C4-2B (cell line): ENCODE measurements around the gene PRKAR2A.

Source experiments
- ZFX ChIP-seq: fragments of 450-650 bp; IDR thresholded peaks from 2 replicates; pipeline ENCODE4 v1.6.1; 2017
- TF ChIP-seq, protein P1 (sequence below): fragments of 450-650 bp; conservative IDR thresholded peaks from 2 replicates; pipeline ENCODE4 v1.5.1; 2017; ENCODE audit warnings: mild to moderate bottlenecking

GRCh38 chr3:48783304-48783703 is 64.4 kb downstream of the PRKAR2A start:
- TF ChIP-seq, protein P1, sequence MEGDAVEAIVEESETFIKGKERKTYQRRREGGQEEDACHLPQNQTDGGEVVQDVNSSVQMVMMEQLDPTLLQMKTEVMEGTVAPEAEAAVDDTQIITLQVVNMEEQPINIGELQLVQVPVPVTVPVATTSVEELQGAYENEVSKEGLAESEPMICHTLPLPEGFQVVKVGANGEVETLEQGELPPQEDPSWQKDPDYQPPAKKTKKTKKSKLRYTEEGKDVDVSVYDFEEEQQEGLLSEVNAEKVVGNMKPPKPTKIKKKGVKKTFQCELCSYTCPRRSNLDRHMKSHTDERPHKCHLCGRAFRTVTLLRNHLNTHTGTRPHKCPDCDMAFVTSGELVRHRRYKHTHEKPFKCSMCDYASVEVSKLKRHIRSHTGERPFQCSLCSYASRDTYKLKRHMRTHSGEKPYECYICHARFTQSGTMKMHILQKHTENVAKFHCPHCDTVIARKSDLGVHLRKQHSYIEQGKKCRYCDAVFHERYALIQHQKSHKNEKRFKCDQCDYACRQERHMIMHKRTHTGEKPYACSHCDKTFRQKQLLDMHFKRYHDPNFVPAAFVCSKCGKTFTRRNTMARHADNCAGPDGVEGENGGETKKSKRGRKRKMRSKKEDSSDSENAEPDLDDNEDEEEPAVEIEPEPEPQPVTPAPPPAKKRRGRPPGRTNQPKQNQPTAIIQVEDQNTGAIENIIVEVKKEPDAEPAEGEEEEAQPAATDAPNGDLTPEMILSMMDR, result no peak
- TF ChIP-seq ZFX, result no peak
